Caki2 (cell line): Measurements from ENCODE around the gene DPY30. TPM values are rescaled to one million over a fixed set of nuclear protein-coding genes. Genes with fewer than 3 reads are reported as not detected.

Experiments
- DNase-seq: peaks from one replicate; pipeline ENCODE4 v3.0.0-alpha.2; 2015; ENCODE audit warnings: low read depth
- in situ Hi-C: cut with HindIII; loops from 2 replicates; pipeline ENCODE4 v1.10.0; 2016; ENCODE audit warnings: low sequenced_read_pairs, low pct_unique_long_range_greater_than_20kb, mixed read lengths
- total RNA-seq: library from RNA; depleted of rRNA; stranded (reverse); fragments of >200 nt; shearing (Covaris generic); gene quantifications from 2 replicates; pipeline ENCODE4 v1.2.3, GENCODE V29; 2014; ENCODE audit warnings: low replicate concordance; rRNA removed

DPY30 gene
- total RNA-seq, 1 experiment from 2014 or later: 234 TPM

GRCh38 chr2:31983762-31984467 lies 55.7 kb downstream of the DPY30 start:
- no peak for DNase-seq
- in situ Hi-C loops: no loop called here

- no peak for DNase-seq
- in situ Hi-C loops: no loop called here
These were observed 58.8 kb downstream of the DPY30 start for GRCh38 chr2:31980674-31981356.

GRCh38 chr2:31979956-31980355 lies 59.6 kb downstream of the DPY30 start:
- in situ Hi-C loops: no loop called here
- no peak for DNase-seq

- no peak for DNase-seq
- in situ Hi-C loops: no loop called here
These were observed 60.6 kb downstream of the DPY30 start for GRCh38 chr2:31979018-31979417.

GRCh38 chr2:31978436-31978835 lies 61.2 kb downstream of the DPY30 start:
- in situ Hi-C loops: no loop called here
- DNase-seq: no peak

Other genes with a start within 250 kb of the DPY30 start
- gene MEMO1, start 28.8 kb downstream of the DPY30 start, total RNA-seq: 33.4 and 43.2 TPM in 2 replicates
- 18.9 and 21.3 TPM in 2 replicates for gene SPAST, start 23.8 kb upstream of the DPY30 start, total RNA-seq
- gene SLC30A6, start 126.1 kb upstream of the DPY30 start, total RNA-seq: 22.9 and 25.8 TPM in 2 replicates
- not detected in 2 replicates for gene NLRC4, start 225.1 kb upstream of the DPY30 start, total RNA-seq
- gene YIPF4, start 238.1 kb upstream of the DPY30 start, total RNA-seq: 4.7 and 17.6 TPM in 2 replicates